ENCODE results near the gene FLT3. TPM values are rescaled to one million over a fixed set of nuclear protein-coding genes. Genes with fewer than 3 reads are reported as not detected.
"Not testable (repeated sequence)": the region's sequence is repeated elsewhere in the genome, so short reads cannot be mapped to it uniquely, and the experiment has no call there.

FLT3 gene
- total RNA-seq, 1 experiment from 2014 or later: not detected

- in situ Hi-C loops (cut with HindIII; ENCODE audit: low pct_unique_long_range_greater_than_20kb, low sequenced_read_pairs): no loop called here
Measured at GRCh38 chr13:28027607-28028364, 72.6 kb downstream of the FLT3 start.

GRCh38 chr13:28027071-28027470 is 73.3 kb downstream of the FLT3 start:
- DNase-seq (ENCODE audit: low read depth, low spot score): no peak
- in situ Hi-C loops (cut with HindIII; ENCODE audit: low pct_unique_long_range_greater_than_20kb, low sequenced_read_pairs): no loop called here

More at GRCh38 chr13:28027607-28028364, 72.6 kb downstream of the FLT3 start:
- no peak for DNase-seq (ENCODE audit: low read depth, low spot score)

DNA sequence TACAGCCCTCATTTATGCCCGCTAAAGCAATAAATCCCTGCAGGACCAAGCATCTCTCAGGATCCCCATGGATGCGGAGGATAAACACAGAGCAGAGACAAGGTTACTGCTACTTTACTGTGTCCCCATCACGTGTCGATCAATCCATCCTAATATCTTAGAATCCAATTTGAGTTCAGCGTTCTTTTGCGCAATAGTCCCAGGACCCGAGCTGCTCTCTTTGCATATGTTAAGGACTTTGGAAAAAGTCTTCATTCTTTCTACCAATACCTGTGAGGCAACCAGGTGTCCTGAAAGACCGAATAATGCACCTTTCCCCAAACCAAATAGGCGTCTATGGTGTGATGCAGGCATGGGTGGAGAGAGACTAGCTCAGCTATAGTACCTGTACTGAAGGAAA is 73.9 kb downstream of the FLT3 start:
- no peak for DNase-seq (ENCODE audit: low read depth, low spot score)
- in situ Hi-C loops (cut with HindIII; ENCODE audit: low pct_unique_long_range_greater_than_20kb, low sequenced_read_pairs): no loop called here

DNA sequence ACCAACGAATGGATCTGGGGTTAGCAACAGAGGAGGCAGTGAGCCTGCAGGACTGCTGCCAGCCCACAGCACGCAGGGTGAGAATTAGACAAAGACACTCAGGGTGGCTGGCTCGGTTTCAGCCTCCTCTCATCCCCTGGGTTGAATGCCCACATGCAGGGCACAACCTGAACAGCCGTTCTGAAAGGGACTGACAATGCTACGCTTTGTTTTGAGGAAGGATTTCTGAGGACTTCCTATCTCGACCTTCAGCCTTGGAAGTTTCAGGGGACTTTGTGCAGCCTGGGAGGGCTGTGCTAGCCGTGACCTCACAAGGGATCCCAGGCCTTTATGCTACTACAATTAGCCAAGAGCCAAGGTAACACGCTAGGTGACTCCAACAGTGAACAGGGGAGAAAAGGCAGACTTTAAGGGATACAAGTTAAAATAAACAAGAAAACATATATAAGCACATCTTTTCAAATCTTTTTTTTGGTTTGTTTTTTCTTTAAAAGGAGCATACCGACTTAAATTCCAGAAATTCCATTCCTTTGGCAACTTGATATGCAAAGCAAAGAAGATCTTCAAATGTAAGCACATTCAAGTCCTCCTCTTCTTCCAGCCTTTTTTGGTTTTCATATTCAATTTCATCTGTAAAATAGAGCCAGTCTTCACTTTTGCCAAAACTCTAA is 77.4 kb downstream of the FLT3 start:
- in situ Hi-C loops (cut with HindIII; ENCODE audit: low pct_unique_long_range_greater_than_20kb, low sequenced_read_pairs): no loop called here
- DNase-seq (ENCODE audit: low read depth, low spot score): peak; percentile 50

GRCh38 chr13:28014301-28014700 is 86.1 kb downstream of the FLT3 start:
- no peak for DNase-seq (ENCODE audit: low read depth, low spot score)
- in situ Hi-C loops (cut with HindIII; ENCODE audit: low pct_unique_long_range_greater_than_20kb, low sequenced_read_pairs): no loop called here

GRCh38 chr13:28013482-28013881 is 86.9 kb downstream of the FLT3 start:
- no peak for DNase-seq (ENCODE audit: low read depth, low spot score)
- in situ Hi-C loops (cut with HindIII; ENCODE audit: low pct_unique_long_range_greater_than_20kb, low sequenced_read_pairs): no loop called here

GRCh38 chr13:28012896-28013295 is 87.5 kb downstream of the FLT3 start:
- in situ Hi-C loops (cut with HindIII; ENCODE audit: low pct_unique_long_range_greater_than_20kb, low sequenced_read_pairs): no loop called here

GRCh38 chr13:28012383-28012782 is 88.0 kb downstream of the FLT3 start:
- in situ Hi-C loops (cut with HindIII; ENCODE audit: low pct_unique_long_range_greater_than_20kb, low sequenced_read_pairs): no loop called here
- no peak for DNase-seq (ENCODE audit: low read depth, low spot score)

More at GRCh38 chr13:28012896-28013295, 87.5 kb downstream of the FLT3 start:
- DNase-seq (ENCODE audit: low read depth, low spot score): no peak

GRCh38 chr13:28010046-28010445 is 90.3 kb downstream of the FLT3 start:
- no peak for DNase-seq (ENCODE audit: low read depth, low spot score)
- in situ Hi-C loops (cut with HindIII; ENCODE audit: low pct_unique_long_range_greater_than_20kb, low sequenced_read_pairs): no loop called here

DNA sequence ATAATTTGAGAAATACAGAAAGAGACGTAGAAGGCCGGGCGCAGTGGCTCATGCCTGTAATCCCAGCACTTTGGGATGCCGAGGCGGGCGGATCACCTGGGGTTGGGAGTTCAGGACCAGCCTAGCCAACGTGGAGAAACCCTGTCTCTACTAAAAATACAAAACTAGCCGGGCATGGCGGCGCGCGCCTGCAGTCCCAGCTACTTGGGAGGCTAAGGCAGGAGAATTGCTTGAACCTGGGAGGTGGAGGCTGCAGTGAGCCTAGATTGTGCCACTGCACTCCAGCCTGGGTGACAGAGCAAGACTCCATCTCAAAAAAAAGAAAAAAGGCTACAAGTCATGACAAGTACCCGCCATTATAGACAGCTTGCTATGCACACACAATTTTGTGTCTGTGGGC is 95.4 kb downstream of the FLT3 start:
- in situ Hi-C loops (cut with HindIII; ENCODE audit: low pct_unique_long_range_greater_than_20kb, low sequenced_read_pairs); DNase-seq (ENCODE audit: low read depth, low spot score): not testable (repeated sequence)

DNA sequence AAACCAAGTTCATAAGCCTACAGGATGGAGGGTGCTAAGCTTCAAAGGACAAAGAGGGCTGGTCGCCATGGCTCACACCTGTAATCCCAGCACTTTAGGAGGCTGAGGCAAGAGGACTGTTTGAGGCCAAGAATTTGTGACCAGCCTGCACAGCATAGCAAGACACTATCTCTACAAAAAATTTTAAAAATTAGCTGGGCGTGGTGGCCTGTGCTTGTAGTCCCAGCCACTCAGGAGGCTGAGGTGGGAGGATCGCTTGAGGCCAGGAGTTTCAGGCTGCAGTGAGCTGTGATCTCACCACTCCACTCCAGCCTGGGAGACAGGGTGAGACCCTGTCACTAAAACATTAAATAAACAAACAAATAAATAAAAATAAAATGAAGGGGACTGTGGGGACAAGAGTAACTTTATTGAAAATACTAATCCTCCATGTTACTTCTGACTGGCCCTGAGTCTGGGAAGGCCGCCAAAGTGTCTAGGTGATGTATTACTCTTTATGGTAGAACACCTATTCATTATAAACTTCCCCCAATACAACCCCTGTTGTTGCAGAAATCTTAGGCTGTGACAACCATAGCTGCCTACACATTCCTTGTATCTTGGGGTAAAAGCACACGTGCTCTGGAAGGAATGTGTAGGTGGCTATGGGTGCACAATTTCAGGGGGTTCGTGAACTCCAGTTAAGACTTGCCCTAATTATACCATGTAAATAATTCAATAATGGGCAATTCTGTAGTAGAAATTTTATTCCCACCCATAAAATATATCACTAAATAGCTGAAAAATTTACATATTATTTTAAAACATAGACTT is 97.3 kb downstream of the FLT3 start:
- no peak for DNase-seq (ENCODE audit: low read depth, low spot score)
- in situ Hi-C loops (cut with HindIII; ENCODE audit: low pct_unique_long_range_greater_than_20kb, low sequenced_read_pairs): no loop called here

DNA sequence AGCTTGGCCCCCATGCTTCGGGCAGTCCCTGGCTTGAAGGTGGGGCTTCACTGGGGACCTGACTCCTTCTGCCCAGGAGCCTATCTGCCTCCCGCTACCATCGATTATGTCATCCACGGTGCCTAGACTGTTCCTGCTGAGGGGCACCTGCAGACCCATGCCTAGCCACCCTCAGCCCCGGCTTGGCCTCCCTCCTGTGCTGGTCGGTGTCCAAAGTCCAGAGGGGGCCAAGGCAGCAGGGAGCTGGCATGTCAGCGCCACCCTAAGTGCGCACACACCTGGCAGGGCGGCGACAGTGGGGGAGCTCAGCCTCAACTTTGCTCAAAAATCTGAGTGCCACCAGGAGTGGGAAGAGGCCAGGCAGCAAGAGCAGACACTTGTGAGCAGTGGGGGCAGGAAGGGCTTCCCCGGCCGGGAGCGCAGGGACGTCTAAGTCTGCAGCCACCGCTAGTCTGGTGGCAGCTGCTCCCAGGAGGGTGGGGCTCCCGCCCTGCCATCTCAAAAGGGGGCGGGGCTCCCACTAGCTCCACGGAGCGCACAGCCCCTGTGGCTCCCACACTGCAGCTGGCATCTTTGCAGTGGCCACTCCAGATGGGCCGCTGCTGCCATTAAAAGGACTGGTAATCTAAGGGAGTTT is 98.4 kb downstream of the FLT3 start:
- in situ Hi-C loops (cut with HindIII; ENCODE audit: low pct_unique_long_range_greater_than_20kb, low sequenced_read_pairs): no loop called here

GRCh38 chr13:28001049-28001448 is 99.3 kb downstream of the FLT3 start:
- in situ Hi-C loops (cut with HindIII; ENCODE audit: low pct_unique_long_range_greater_than_20kb, low sequenced_read_pairs): no loop called here
- DNase-seq (ENCODE audit: low read depth, low spot score): no peak

More for the DNA sequence above, 98.4 kb downstream of the FLT3 start:
- DNase-seq (ENCODE audit: low read depth, low spot score): no peak

DNA sequence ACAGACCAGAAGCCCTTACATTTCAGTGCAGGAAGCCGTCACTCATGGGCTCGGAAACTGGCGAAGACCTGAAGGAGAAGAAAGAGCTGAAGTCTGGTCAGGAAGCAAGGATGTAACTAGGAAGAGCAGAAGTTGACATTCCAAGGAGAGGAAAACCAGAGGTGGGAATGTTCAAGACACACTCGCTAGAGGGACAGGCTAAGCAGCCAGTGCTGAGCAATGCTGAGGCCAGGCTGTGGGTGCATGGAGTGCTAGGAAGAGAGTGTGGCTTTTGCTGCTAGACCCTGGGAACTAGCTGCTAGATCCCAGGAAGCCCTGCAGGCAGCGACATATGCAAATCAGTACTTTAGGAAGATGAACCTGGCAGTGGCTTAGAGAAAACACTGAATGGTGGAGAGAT is 99.8 kb downstream of the FLT3 start:
- DNase-seq (ENCODE audit: low read depth, low spot score): no peak
- in situ Hi-C loops (cut with HindIII; ENCODE audit: low pct_unique_long_range_greater_than_20kb, low sequenced_read_pairs): no loop called here

DNA sequence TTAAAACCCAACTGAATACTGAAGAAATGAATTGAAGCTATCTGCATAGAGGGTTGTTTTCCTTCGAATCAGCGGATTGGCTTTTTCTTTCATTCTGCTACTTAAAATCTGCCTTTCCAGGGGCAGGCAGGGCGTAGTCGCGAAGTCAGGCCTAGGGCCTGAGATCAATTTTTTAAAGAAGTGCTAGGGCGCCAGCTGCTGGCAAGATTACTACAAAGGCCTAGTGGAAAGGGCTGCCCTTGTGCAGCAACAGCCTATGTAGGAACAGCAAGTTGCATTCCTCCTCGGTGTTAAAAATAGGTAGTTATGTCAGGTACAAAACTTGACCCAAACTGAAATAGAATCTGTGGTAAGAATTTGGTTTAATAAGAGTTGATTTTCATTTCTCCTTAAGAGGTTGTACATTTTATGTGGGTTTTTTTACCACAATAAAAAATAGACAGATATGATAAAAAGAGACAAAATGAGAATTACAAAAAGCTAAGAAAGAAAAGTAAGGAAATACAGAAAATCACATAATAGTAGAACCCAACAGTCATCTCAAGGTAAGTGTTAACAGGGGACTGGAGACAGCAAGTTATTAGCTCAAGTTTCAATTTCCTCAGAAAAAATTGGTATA is 102.4 kb downstream of the FLT3 start:
- peak; percentile 82 for DNase-seq (ENCODE audit: low read depth, low spot score)
- in situ Hi-C loops (cut with HindIII; ENCODE audit: low pct_unique_long_range_greater_than_20kb, low sequenced_read_pairs): no loop called here

DNA sequence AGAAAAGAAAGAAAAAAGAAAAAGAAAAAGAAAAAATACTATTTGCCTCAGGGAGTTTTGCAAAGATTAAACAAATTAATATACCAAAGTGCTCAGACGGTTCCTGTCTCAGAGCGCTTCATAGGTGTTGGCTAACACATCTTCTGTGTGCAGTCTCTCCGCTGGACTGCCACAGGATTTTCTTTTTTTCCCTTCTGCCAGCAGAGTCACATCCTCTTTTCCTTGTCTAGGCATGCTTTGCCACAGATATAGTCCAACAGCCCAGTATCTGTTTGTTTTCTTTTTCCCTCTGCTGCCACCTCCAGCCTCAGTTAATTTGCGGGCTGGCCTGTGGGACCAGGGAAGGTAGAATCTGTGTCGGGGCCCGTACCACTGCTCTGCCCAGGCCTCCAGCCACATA is 108.5 kb downstream of the FLT3 start:
- in situ Hi-C loops (cut with HindIII; ENCODE audit: low pct_unique_long_range_greater_than_20kb, low sequenced_read_pairs): no loop called here
- no peak for DNase-seq (ENCODE audit: low read depth, low spot score)

DNA sequence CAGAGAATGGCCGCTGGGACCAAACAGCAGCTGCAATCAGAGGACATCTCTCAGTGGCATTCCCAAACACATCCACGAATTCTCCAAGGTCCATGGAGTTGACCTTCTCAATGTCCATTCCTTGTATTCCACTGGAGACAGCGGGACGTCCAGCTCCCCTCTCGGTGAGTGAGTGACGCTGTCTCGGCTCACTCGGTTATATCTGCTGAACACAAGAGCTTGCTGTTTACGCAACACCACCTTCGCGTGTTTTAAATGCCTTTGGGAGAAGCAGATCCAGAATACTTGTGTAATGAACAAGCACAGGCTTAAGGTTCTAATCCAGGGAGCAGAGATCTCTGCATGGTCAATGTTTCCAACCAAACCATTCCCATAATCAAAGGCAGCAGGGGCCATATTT is 111.9 kb downstream of the FLT3 start, which contains the start of gene URAD:
TSS of gene URAD (minus strand) at position 174 of the 400 bp plus-strand sequence. CDS start at position 118, 56 bp downstream.
- in situ Hi-C loops (cut with HindIII; ENCODE audit: low pct_unique_long_range_greater_than_20kb, low sequenced_read_pairs): no loop called here
- no peak for DNase-seq (ENCODE audit: low read depth, low spot score)

Data from SK-MEL-5 (cell line).